ENCODE measurements around the gene IRF2. TPM values are rescaled to one million over a fixed set of nuclear protein-coding genes. Genes with fewer than 3 reads are reported as not detected.

IRF2 gene
- total RNA-seq, 2 donors from 2014 or later = 35.3 to 68.0 TPM

- no peaks in the 10 kb centered on the region for H3K27me3 ChIP-seq (replicated peaks; ENCODE audit: insufficient read depth)
- ATAC-seq (ENCODE audit: insufficient number of reproducible peaks, low FRiP score, low read depth) (no peak), DNase-seq (ENCODE audit: low spot score) (no peak)
- no peak overlapping the region for H3K27ac ChIP-seq
- H3K9me3 ChIP-seq = no peaks in the 10 kb centered on the region
- TF ChIP-seq, protein P1, sequence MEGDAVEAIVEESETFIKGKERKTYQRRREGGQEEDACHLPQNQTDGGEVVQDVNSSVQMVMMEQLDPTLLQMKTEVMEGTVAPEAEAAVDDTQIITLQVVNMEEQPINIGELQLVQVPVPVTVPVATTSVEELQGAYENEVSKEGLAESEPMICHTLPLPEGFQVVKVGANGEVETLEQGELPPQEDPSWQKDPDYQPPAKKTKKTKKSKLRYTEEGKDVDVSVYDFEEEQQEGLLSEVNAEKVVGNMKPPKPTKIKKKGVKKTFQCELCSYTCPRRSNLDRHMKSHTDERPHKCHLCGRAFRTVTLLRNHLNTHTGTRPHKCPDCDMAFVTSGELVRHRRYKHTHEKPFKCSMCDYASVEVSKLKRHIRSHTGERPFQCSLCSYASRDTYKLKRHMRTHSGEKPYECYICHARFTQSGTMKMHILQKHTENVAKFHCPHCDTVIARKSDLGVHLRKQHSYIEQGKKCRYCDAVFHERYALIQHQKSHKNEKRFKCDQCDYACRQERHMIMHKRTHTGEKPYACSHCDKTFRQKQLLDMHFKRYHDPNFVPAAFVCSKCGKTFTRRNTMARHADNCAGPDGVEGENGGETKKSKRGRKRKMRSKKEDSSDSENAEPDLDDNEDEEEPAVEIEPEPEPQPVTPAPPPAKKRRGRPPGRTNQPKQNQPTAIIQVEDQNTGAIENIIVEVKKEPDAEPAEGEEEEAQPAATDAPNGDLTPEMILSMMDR (IDR thresholded peaks at IDR 0.05) = no peak
- no peaks in the 10 kb centered on the region for H3K36me3 ChIP-seq
- no peak overlapping the region for H3K4me3 ChIP-seq
- H3K4me1 ChIP-seq (ENCODE audit: control insufficient read depth in 1 of 2, low read depth in 2 of 2) = peaks cover 25 to 30% of the 10 kb centered on the region in 2 donors
Measured at GRCh38 chr4:184461711-184462441, 12.5 kb downstream of the IRF2 start.

DNA sequence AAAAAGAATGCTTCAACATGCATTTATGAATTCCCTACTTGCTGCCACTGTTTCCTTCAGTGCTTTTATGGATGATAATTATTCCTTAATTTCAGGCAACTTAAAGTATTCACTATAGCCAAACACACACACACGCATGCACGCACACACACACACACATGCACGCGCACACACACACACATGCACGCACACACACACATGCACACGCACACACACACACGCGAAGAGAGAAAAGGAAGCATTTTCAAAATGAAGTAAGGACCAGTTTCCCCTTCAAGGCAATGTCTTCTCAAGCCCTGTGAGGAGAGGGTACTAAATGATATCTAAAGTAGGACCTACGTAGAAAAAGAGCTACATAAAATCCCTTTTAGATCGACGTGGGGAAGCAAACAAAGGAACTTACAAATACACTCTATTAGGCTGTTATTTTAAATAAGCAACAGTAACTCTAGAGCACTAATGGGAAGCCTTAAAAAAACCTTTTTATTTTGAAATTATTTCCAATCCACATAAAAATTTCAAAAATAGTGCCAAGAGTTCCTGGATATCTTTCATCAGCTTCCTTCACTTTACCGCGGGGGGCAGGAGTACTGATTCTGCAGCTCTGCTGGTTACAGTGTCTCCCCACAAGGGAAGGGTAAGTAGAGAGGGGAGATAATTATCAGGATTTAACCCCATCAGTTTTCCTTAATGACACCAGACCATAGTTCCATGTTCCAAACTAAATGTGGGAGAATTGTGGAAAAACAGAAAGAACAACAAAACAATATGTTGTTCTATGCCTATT, 13.7 kb downstream of the IRF2 start:
- no peaks in the 10 kb centered on the region for H3K36me3 ChIP-seq
- no peaks in the 10 kb centered on the region for H3K9me3 ChIP-seq
- H3K27ac ChIP-seq = no peak overlapping the region
- H3K4me1 ChIP-seq (ENCODE audit: control insufficient read depth in 1 of 2, low read depth in 2 of 2) = peaks cover 25 to 29% of the 10 kb centered on the region in 2 donors
- no peak overlapping the region for H3K4me3 ChIP-seq
- DNase-seq (ENCODE audit: low spot score) (no peak), ATAC-seq (ENCODE audit: insufficient number of reproducible peaks, low FRiP score, low read depth) (no peak)
- TF ChIP-seq, protein P1 (IDR thresholded peaks at IDR 0.05) = no peak
- no peaks in the 10 kb centered on the region for H3K27me3 ChIP-seq (replicated peaks; ENCODE audit: insufficient read depth)

GRCh38 chr4:184459413-184459812, 14.9 kb downstream of the IRF2 start:
- ATAC-seq (ENCODE audit: insufficient number of reproducible peaks, low FRiP score, low read depth) = no peak
- DNase-seq (ENCODE audit: low spot score) = no peak
- H3K9me3 ChIP-seq = no peaks in the 10 kb centered on the region
- no peaks in the 10 kb centered on the region for H3K27me3 ChIP-seq (replicated peaks; ENCODE audit: insufficient read depth)
- no peak overlapping the region for H3K27ac ChIP-seq
- TF ChIP-seq, protein P1 (IDR thresholded peaks at IDR 0.05) = no peak
- H3K4me3 ChIP-seq = no peak overlapping the region
- H3K4me1 ChIP-seq (ENCODE audit: control insufficient read depth in 1 of 2, low read depth in 2 of 2) = peaks cover 25 to 33% of the 10 kb centered on the region in 2 donors
- H3K36me3 ChIP-seq = no peaks in the 10 kb centered on the region

- H3K36me3 ChIP-seq = no peaks in the 10 kb centered on the region
- H3K4me1 ChIP-seq (ENCODE audit: control insufficient read depth in 1 of 2, low read depth in 2 of 2) = peaks cover 37 to 50% of the 10 kb centered on the region in 2 donors
- no peaks in the 10 kb centered on the region for H3K27me3 ChIP-seq (replicated peaks; ENCODE audit: insufficient read depth)
- H3K27ac ChIP-seq = no peak overlapping the region
- no peak for DNase-seq (ENCODE audit: low spot score)
- no peak overlapping the region for H3K4me3 ChIP-seq
- H3K9me3 ChIP-seq = no peaks in the 10 kb centered on the region
- TF ChIP-seq, protein P1 (IDR thresholded peaks at IDR 0.05) = no peak
- ATAC-seq (ENCODE audit: insufficient number of reproducible peaks, low FRiP score, low read depth) = no peak
Measured at GRCh38 chr4:184457535-184458249, 16.7 kb downstream of the IRF2 start.

- Histone ChIP-seq H3K4me3 (no peak overlapping the region), H3K9me3 (no peaks in the 10 kb centered on the region), H3K4me1 (ENCODE audit: control insufficient read depth in 1 of 2, low read depth in 2 of 2) (peaks cover 41 to 62% of the 10 kb centered on the region in 2 donors), H3K27me3 (replicated peaks; ENCODE audit: insufficient read depth) (no peaks in the 10 kb centered on the region), H3K27ac (no peak overlapping the region), H3K36me3 (no peaks in the 10 kb centered on the region)
- TF ChIP-seq, protein P1 (IDR thresholded peaks at IDR 0.05) = no peak
- DNase-seq (ENCODE audit: low spot score) (no peak), ATAC-seq (ENCODE audit: insufficient number of reproducible peaks, low FRiP score, low read depth) (no peak)
Measured at GRCh38 chr4:184456337-184456736, 18.0 kb downstream of the IRF2 start.
